CD4-positive, alpha-beta T cell (primary cell): Measurements from ENCODE around the gene ZNF428. TPM values are rescaled to one million over a fixed set of nuclear protein-coding genes. Genes with fewer than 3 reads are reported as not detected.

Experiments used
- ATAC-seq: fragments of 200-7000 bp; cut with Tn5 transposase; one replicate; pipeline ENCODE4 v1.10.0; 2022; ENCODE audit warnings: mild to moderate bottlenecking; ENCODE audit not compliant: poor library complexity
- CTCF ChIA-PET: fragments of 350-600 bp; sonication (Branson Sonifier 250); formaldehyde crosslinking; loops from one replicate; lab custom pipeline; 2021; ENCODE audit warnings: antibody characterized with exemption, inconsistent platforms; lab: Charles Lee
- POLR2A ChIA-PET: fragments of 350-600 bp; sonication (Branson Sonifier 250); formaldehyde crosslinking; loops from one replicate; lab custom pipeline; 2021; ENCODE audit warnings: antibody characterized with exemption, inconsistent platforms; lab: Charles Lee
- DNase-seq, 14 experiments: peaks; one replicate each; pipeline ENCODE4 v3.0.0-alpha.2; 2013 to 2020; ENCODE audit warnings: mixed read lengths in 2 of 14
- H3K27ac ChIP-seq, 2 donors: one replicate each; pipeline versions ENCODE4 v1.5.1 to v1.7.0; 2013; ENCODE audit warnings: low read length in 2 of 2, low read depth in 1 of 2, mild to moderate bottlenecking in 1 of 2
- H3K27me3 ChIP-seq, 2 experiments: 1 replicate in 1 of 2; 2 replicates in 1 of 2; pipeline versions ENCODE4 v1.6.1 to v1.7.0; 2013; ENCODE audit warnings: low read length in 2 of 2, control low read depth in 1 of 2, mild to moderate bottlenecking in 1 of 2, moderate library complexity in 1 of 2; ENCODE audit not compliant: insufficient read depth in 2 of 2, control insufficient read depth in 1 of 2
- H3K36me3 ChIP-seq: one replicate; pipeline ENCODE4 v1.6.1; 2013; ENCODE audit warnings: low read length, control low read depth; ENCODE audit not compliant: insufficient read depth
- H3K4me1 ChIP-seq: one replicate; pipeline ENCODE4 v1.6.1; 2013; ENCODE audit warnings: low read length, control low read depth; ENCODE audit not compliant: insufficient read depth
- H3K4me3 ChIP-seq: one replicate; pipeline ENCODE4 v1.5.1; 2013; ENCODE audit warnings: mild to moderate bottlenecking, low read length, moderate library complexity
- H3K9me3 ChIP-seq, 2 experiments: 1 replicate in 1 of 2; 2 replicates in 1 of 2; pipeline versions ENCODE4 v1.6.1 to v1.7.0; 2013; ENCODE audit warnings: low read length in 2 of 2, mild to moderate bottlenecking in 2 of 2, control low read depth in 1 of 2, moderate library complexity in 1 of 2; ENCODE audit not compliant: control insufficient read depth in 1 of 2, insufficient read depth in 1 of 2
- H3K27ac Mint-ChIP-seq: one replicate; pipeline ENCODE4 v1.8.0; 2020; ENCODE audit warnings: mixed read lengths
- H3K27me3 Mint-ChIP-seq: one replicate; pipeline ENCODE4 v1.8.0; 2021; ENCODE audit warnings: mixed read lengths
- H3K36me3 Mint-ChIP-seq: one replicate; pipeline ENCODE4 v1.8.0; 2021; ENCODE audit warnings: low read depth, mixed read lengths
- H3K4me1 Mint-ChIP-seq: one replicate; pipeline ENCODE4 v1.8.0; 2021; ENCODE audit warnings: low read depth, mixed read lengths
- H3K4me3 Mint-ChIP-seq: one replicate; pipeline ENCODE4 v1.8.0; 2020; ENCODE audit warnings: mild to moderate bottlenecking, mixed read lengths
- H3K9me3 Mint-ChIP-seq: one replicate; pipeline ENCODE4 v1.8.0; 2020; ENCODE audit warnings: mixed read lengths
- intact Hi-C, 2 experiments: fragments of 100-400 bp; cut with DNase I in 1 of 2; cut with micrococcal nuclease in 1 of 2; formaldehyde crosslinking; loops; one replicate each; pipeline versions ENCODE4 v1.15.1 to v1.9.0; 2023 to 2025; cut with DNase I, micrococcal nuclease
- total RNA-seq, 174 experiments: library from RNA in 2 of 174; stranded (reverse) in 2 of 174; gene quantifications; one replicate each; pipeline ENCODE4 v1.2.3 and lab custom pipeline; 2021 to 2026
- TF ChIP-seq, protein P1 (sequence below): fragments of 200-600 bp; IDR thresholded peaks from one replicate; pipeline ENCODE4 v1.8.0; 2022; ENCODE audit warnings: antibody characterized with exemption, mild to moderate bottlenecking

The ZNF428 gene
- total RNA-seq, 2 experiments from 2014 or later: 22.3 to 24.8 TPM

- no peak for ATAC-seq
- peaks cover 0 to 6% of the 10 kb centered on the region in 2 experiments for H3K27me3 ChIP-seq
- no peaks in the 10 kb centered on the region for H3K36me3 ChIP-seq
- Mint-ChIP-seq H3K27ac (no peak overlapping the region), H3K4me1 (peaks cover 23% of the 10 kb centered on the region), H3K9me3 (no peaks in the 10 kb centered on the region), H3K36me3 (no peaks in the 10 kb centered on the region), H3K4me3 (no peak overlapping the region), H3K27me3 (peaks cover 7% of the 10 kb centered on the region)
- H3K27ac ChIP-seq: no peak overlapping the region
- TF ChIP-seq, protein P1, sequence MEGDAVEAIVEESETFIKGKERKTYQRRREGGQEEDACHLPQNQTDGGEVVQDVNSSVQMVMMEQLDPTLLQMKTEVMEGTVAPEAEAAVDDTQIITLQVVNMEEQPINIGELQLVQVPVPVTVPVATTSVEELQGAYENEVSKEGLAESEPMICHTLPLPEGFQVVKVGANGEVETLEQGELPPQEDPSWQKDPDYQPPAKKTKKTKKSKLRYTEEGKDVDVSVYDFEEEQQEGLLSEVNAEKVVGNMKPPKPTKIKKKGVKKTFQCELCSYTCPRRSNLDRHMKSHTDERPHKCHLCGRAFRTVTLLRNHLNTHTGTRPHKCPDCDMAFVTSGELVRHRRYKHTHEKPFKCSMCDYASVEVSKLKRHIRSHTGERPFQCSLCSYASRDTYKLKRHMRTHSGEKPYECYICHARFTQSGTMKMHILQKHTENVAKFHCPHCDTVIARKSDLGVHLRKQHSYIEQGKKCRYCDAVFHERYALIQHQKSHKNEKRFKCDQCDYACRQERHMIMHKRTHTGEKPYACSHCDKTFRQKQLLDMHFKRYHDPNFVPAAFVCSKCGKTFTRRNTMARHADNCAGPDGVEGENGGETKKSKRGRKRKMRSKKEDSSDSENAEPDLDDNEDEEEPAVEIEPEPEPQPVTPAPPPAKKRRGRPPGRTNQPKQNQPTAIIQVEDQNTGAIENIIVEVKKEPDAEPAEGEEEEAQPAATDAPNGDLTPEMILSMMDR: no peak
- H3K4me3 ChIP-seq: no peak overlapping the region
- ChIA-PET CTCF (interaction anchor here (1.3 kb wide), 1 partner anchor 72 kb away, joined by 4 read pairs; no protein-coding TSS in a partner anchor), POLR2A (interaction anchor here (0.8 to 1.2 kb wide), 2 partner anchors 42 to 127 kb away, joined by 3 to 5 read pairs; no protein-coding TSS in a partner anchor)
- H3K9me3 ChIP-seq: peaks cover 0 to 4% of the 10 kb centered on the region in 2 experiments
- DNase-seq: no peak
- intact Hi-C loops: no loop called here
- H3K4me1 ChIP-seq: peaks cover 18% of the 10 kb centered on the region
Measured at GRCh38 chr19:43626838-43627237, 7.4 kb upstream of the ZNF428 start.

- TF ChIP-seq, protein P1: no peak
- Mint-ChIP-seq H3K4me3 (no peak overlapping the region), H3K27me3 (peaks cover 7% of the 10 kb centered on the region), H3K36me3 (no peaks in the 10 kb centered on the region), H3K4me1 (peaks cover 27% of the 10 kb centered on the region), H3K27ac (no peak overlapping the region), H3K9me3 (no peaks in the 10 kb centered on the region)
- ChIA-PET POLR2A (interaction anchor here (0.8 to 1.2 kb wide), 2 partner anchors 42 to 128 kb away, joined by 3 to 5 read pairs; no protein-coding TSS in a partner anchor), CTCF (interaction anchor here (1.3 kb wide), 1 partner anchor 71 kb away, joined by 4 read pairs; no protein-coding TSS in a partner anchor)
- H3K27me3 ChIP-seq: peaks cover 0 to 6% of the 10 kb centered on the region in 2 experiments
- intact Hi-C loops: loop anchor here in 1 of 2 experiments (1.0 kb wide), 1 partner anchor 71 kb away; no protein-coding TSS in a partner anchor
- H3K36me3 ChIP-seq: no peaks in the 10 kb centered on the region
- no peak overlapping the region for H3K27ac ChIP-seq
- ATAC-seq (no peak), DNase-seq (peak in 3 of 14 experiments; percentile 22 to 51 (median 35))
- H3K4me1 ChIP-seq: peaks cover 18% of the 10 kb centered on the region
- peaks cover 0 to 4% of the 10 kb centered on the region in 2 experiments for H3K9me3 ChIP-seq
- no peak overlapping the region for H3K4me3 ChIP-seq
Measured at GRCh38 chr19:43625918-43626579, 6.6 kb upstream of the ZNF428 start.

DNA sequence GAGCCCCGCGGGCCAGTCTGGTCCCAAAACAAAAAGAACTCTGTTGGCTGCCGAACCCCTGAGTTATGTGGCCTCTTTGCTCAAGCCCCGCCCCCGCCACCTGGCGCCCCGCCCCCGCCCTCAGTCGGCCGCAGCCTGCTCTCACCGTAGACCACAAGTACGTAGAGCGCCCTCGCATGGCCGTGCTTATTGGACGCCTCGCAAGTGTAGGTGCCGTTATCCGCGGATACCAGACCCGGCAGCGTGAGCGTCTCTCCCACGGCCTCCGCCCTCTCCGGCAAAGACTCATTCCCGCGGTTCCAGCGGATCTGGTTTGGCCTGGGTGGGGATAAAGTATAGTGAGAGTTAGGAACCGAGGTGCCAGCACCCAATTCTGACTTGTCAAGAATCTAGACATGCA is 5.5 kb upstream of the ZNF428 start:
- H3K27ac ChIP-seq: no peak overlapping the region
- Mint-ChIP-seq H3K27me3 (peaks cover 7% of the 10 kb centered on the region), H3K36me3 (no peaks in the 10 kb centered on the region), H3K4me1 (peaks cover 37% of the 10 kb centered on the region), H3K27ac (peak overlapping the region; percentile 51), H3K9me3 (no peaks in the 10 kb centered on the region), H3K4me3 (peak overlapping the region; percentile 60)
- ChIA-PET POLR2A (no interaction called here), CTCF (interaction anchor here (0.6 kb wide), 1 partner anchor 30 kb away, joined by 4 read pairs; no protein-coding TSS in a partner anchor)
- peaks cover 0 to 6% of the 10 kb centered on the region in 2 experiments for H3K27me3 ChIP-seq
- DNase-seq (peak; percentile 72 to 93 (median 86)), ATAC-seq (peak; percentile 93)
- H3K9me3 ChIP-seq: peaks cover 0 to 4% of the 10 kb centered on the region in 2 experiments
- H3K4me3 ChIP-seq: no peak overlapping the region
- H3K36me3 ChIP-seq: no peaks in the 10 kb centered on the region
- peaks cover 27% of the 10 kb centered on the region for H3K4me1 ChIP-seq
- intact Hi-C loops: loop anchor here in 1 of 2 experiments (1.0 kb wide), 1 partner anchor 70 kb away; no protein-coding TSS in a partner anchor
- TF ChIP-seq, protein P1: peak; percentile 52
